Loucy (cell line): ENCODE results near the gene CNTNAP4.

Experiments
- H2AFZ ChIP-seq: fragments of 200-600 bp; sonication (generic); 2 replicates; pipeline ENCODE4 v1.6.0; 2016; ENCODE audit warnings: antibody characterized with exemption, mild to moderate bottlenecking, low read length, moderate library complexity
- H3F3A ChIP-seq: fragments of 200-600 bp; 2 replicates; pipeline ENCODE4 v1.6.0; 2016; ENCODE audit warnings: antibody characterized with exemption, low read depth, mild to moderate bottlenecking
- H3K27me3 ChIP-seq: fragments of 200-600 bp; sonication (generic); 2 replicates; pipeline ENCODE4 v1.6.1; 2014; ENCODE audit warnings: low read length, mild to moderate bottlenecking; ENCODE audit not compliant: insufficient read depth, poor library complexity, severe bottlenecking
- H3K36me3 ChIP-seq: fragments of 200-600 bp; sonication (generic); 2 replicates; pipeline ENCODE4 v1.6.1; 2016; ENCODE audit warnings: low read length; ENCODE audit not compliant: insufficient read depth
- H3K4me1 ChIP-seq: fragments of 200-600 bp; sonication (generic); 2 replicates; pipeline ENCODE4 v1.5.1; 2014; ENCODE audit warnings: low read length, mild to moderate bottlenecking; ENCODE audit not compliant: insufficient read depth, poor library complexity, severe bottlenecking
- H3K4me2 ChIP-seq: fragments of 200-600 bp; sonication (generic); 2 replicates; pipeline ENCODE4 v1.6.0; 2014; ENCODE audit warnings: antibody characterized with exemption, low read length, low read depth, mild to moderate bottlenecking; ENCODE audit not compliant: poor library complexity, severe bottlenecking
- H3K4me3 ChIP-seq: fragments of 200-600 bp; sonication (generic); 2 replicates; pipeline ENCODE4 v1.5.1; 2014; ENCODE audit warnings: low read length, mild to moderate bottlenecking, mixed read lengths; ENCODE audit not compliant: poor library complexity, severe bottlenecking
- H3K79me2 ChIP-seq: fragments of 200-600 bp; sonication (generic); 2 replicates; pipeline ENCODE4 v1.6.1; 2014; ENCODE audit warnings: low read length; ENCODE audit not compliant: insufficient read depth
- H3K9ac ChIP-seq: fragments of 200-600 bp; sonication (generic); 2 replicates; pipeline ENCODE4 v1.6.0; 2014; ENCODE audit warnings: mild to moderate bottlenecking, low read depth, low read length, moderate library complexity; ENCODE audit not compliant: poor library complexity, severe bottlenecking
- H3K9me2 ChIP-seq: fragments of 200-600 bp; sonication (generic); replicated peaks from 2 replicates; pipeline ENCODE4 v1.6.1; 2016; ENCODE audit warnings: low read depth, low read length, mixed read lengths
- H3K9me3 ChIP-seq: fragments of 200-600 bp; sonication (generic); 2 replicates; pipeline ENCODE4 v1.6.1; 2014; ENCODE audit warnings: mild to moderate bottlenecking, antibody characterized with exemption, low read length, low read depth; ENCODE audit not compliant: insufficient read depth
- H4K20me1 ChIP-seq: fragments of 200-600 bp; sonication (generic); 2 replicates; pipeline ENCODE4 v1.6.0; 2014; ENCODE audit warnings: antibody characterized with exemption, low read length, mild to moderate bottlenecking; ENCODE audit not compliant: insufficient read depth, poor library complexity, severe bottlenecking
- CTCF ChIP-seq: fragments of 200-600 bp; sonication (generic); conservative IDR thresholded peaks from 2 replicates; pipeline ENCODE4 v1.5.1; 2014; ENCODE audit warnings: mild to moderate bottlenecking, antibody characterized with exemption, low read length
- EZH2phosphoT487 ChIP-seq: fragments of 200-600 bp; IDR thresholded peaks from 2 replicates; pipeline ENCODE4 v1.6.1; 2018; ENCODE audit warnings: antibody characterized with exemption, mild to moderate bottlenecking, moderate library complexity, borderline replicate concordance

CNTNAP4 gene

GRCh38 chr16:76579277-76579922 lies 302.2 kb downstream of the CNTNAP4 start:
- no peak overlapping the region for H3K9ac ChIP-seq
- no peaks in the 10 kb centered on the region for H3K27me3 ChIP-seq
- H3F3A ChIP-seq = no peaks in the 10 kb centered on the region
- H3K4me3 ChIP-seq = no peak overlapping the region
- H4K20me1 ChIP-seq = no peaks in the 10 kb centered on the region
- no peaks in the 10 kb centered on the region for H3K36me3 ChIP-seq
- H2AFZ ChIP-seq = no peak overlapping the region
- no peak overlapping the region for H3K4me2 ChIP-seq
- no peaks in the 10 kb centered on the region for H3K4me1 ChIP-seq
- H3K9me2 ChIP-seq = no peaks in the 10 kb centered on the region
- TF ChIP-seq EZH2phosphoT487 (no peak), CTCF (no peak)
- no peaks in the 10 kb centered on the region for H3K9me3 ChIP-seq
- no peaks in the 10 kb centered on the region for H3K79me2 ChIP-seq

GRCh38 chr16:76583466-76583865 lies 306.3 kb downstream of the CNTNAP4 start:
- no peak overlapping the region for H3K4me2 ChIP-seq
- no peaks in the 10 kb centered on the region for H3K4me1 ChIP-seq
- H3F3A ChIP-seq = no peaks in the 10 kb centered on the region
- H3K4me3 ChIP-seq = no peak overlapping the region
- H4K20me1 ChIP-seq = no peaks in the 10 kb centered on the region
- no peak overlapping the region for H3K9ac ChIP-seq
- TF ChIP-seq CTCF = no peak
- no peak for TF ChIP-seq EZH2phosphoT487
- H3K9me2 ChIP-seq = no peaks in the 10 kb centered on the region
- no peaks in the 10 kb centered on the region for H3K79me2 ChIP-seq
- no peak overlapping the region for H2AFZ ChIP-seq
- no peaks in the 10 kb centered on the region for H3K9me3 ChIP-seq
- no peaks in the 10 kb centered on the region for H3K36me3 ChIP-seq
- no peaks in the 10 kb centered on the region for H3K27me3 ChIP-seq

DNA sequence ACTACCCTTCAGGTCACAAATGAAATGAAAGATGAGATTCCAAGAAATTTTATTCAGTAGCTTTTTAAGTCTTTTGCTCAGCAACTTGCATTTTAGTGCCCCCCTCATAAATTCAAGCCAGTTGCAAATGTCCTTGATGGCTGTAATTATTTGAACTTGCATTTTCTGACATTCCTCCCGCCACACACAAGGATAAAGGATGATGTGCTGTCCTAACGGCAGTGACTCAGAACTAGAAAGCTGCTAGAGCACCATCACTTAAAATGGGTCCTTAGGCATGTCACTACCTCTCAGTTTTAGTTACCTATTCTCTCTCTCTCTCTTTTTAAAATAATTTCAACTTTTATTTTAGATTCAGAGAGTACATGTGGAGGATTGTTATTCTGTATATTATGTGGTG lies 306.7 kb downstream of the CNTNAP4 start:
- no peaks in the 10 kb centered on the region for H3F3A ChIP-seq
- H2AFZ ChIP-seq = no peak overlapping the region
- no peaks in the 10 kb centered on the region for H3K9me2 ChIP-seq
- no peak overlapping the region for H3K4me2 ChIP-seq
- TF ChIP-seq EZH2phosphoT487 (no peak), CTCF (no peak)
- no peaks in the 10 kb centered on the region for H4K20me1 ChIP-seq
- H3K4me1 ChIP-seq = no peaks in the 10 kb centered on the region
- H3K9ac ChIP-seq = no peak overlapping the region
- H3K27me3 ChIP-seq = no peaks in the 10 kb centered on the region
- H3K4me3 ChIP-seq = no peak overlapping the region
- no peaks in the 10 kb centered on the region for H3K36me3 ChIP-seq
- no peaks in the 10 kb centered on the region for H3K9me3 ChIP-seq
- H3K79me2 ChIP-seq = no peaks in the 10 kb centered on the region
